Transverse colon (tissue), 4 donors: ENCODE data around the gene RHO.

Experiments
- POLR2A ChIP-seq: fragments of 450-650 bp; IDR thresholded peaks from one replicate; pipeline ENCODE4 v1.6.1; 2016; ENCODE audit warnings: antibody characterized with exemption, mild to moderate bottlenecking, moderate library complexity
- POLR2AphosphoS5 ChIP-seq, 3 donors: sonication (generic); formaldehyde crosslinking; IDR thresholded peaks; one replicate each; pipeline ENCODE4 v1.6.1; 2016; ENCODE audit warnings: antibody characterized with exemption in 3 of 3
- TF ChIP-seq, protein P1 (sequence below), 5 experiments: fragments of 200-600 bp in 3 of 5; fragments of 450-650 bp in 2 of 5; sonication (generic) in 3 of 5; IDR thresholded peaks; 1 replicate in 2 of 5; 2 replicates in 3 of 5; pipeline ENCODE4 v1.5.1; 2016 to 2017; ENCODE audit warnings: antibody characterized with exemption in 5 of 5, inconsistent platforms in 3 of 5, mild to moderate bottlenecking in 2 of 5, moderate library complexity in 1 of 5

DNA sequence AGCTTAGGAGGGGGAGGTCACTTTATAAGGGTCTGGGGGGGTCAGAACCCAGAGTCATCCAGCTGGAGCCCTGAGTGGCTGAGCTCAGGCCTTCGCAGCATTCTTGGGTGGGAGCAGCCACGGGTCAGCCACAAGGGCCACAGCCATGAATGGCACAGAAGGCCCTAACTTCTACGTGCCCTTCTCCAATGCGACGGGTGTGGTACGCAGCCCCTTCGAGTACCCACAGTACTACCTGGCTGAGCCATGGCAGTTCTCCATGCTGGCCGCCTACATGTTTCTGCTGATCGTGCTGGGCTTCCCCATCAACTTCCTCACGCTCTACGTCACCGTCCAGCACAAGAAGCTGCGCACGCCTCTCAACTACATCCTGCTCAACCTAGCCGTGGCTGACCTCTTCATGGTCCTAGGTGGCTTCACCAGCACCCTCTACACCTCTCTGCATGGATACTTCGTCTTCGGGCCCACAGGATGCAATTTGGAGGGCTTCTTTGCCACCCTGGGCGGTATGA is at the start of gene RHO:
- TF ChIP-seq, protein P1, sequence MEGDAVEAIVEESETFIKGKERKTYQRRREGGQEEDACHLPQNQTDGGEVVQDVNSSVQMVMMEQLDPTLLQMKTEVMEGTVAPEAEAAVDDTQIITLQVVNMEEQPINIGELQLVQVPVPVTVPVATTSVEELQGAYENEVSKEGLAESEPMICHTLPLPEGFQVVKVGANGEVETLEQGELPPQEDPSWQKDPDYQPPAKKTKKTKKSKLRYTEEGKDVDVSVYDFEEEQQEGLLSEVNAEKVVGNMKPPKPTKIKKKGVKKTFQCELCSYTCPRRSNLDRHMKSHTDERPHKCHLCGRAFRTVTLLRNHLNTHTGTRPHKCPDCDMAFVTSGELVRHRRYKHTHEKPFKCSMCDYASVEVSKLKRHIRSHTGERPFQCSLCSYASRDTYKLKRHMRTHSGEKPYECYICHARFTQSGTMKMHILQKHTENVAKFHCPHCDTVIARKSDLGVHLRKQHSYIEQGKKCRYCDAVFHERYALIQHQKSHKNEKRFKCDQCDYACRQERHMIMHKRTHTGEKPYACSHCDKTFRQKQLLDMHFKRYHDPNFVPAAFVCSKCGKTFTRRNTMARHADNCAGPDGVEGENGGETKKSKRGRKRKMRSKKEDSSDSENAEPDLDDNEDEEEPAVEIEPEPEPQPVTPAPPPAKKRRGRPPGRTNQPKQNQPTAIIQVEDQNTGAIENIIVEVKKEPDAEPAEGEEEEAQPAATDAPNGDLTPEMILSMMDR (IDR thresholded peaks at IDR 0.05) = no peak
- TF ChIP-seq POLR2AphosphoS5 (IDR thresholded peaks at IDR 0.05) (no peak), POLR2A (no peak)
